H54 (cell line): ENCODE results near the gene UBE3B.
A peak's percentile ranks its signal among the peaks of the same experiment; 100 is the strongest.

Source experiments
- DNase-seq: peaks from one replicate; pipeline ENCODE4 v3.0.0; 2011; ENCODE audit warnings: low spot score, mixed read lengths; ENCODE audit not compliant: insufficient read length
- FAIRE-seq: peaks from 3 replicates; lab custom pipeline; 2011; peaks lifted over from hg19 to GRCh38; lab: Jason Lieb, UNC
- POLR2A ChIP-seq: IDR thresholded peaks from 2 replicates; pipeline ENCODE4 v1.6.1; 2011; ENCODE audit warnings: low read depth, mild to moderate bottlenecking, low read length

Gene UBE3B

GRCh38 chr12:109458771-109459208 is 18.6 kb upstream of the UBE3B start:
- no peak for FAIRE-seq
- no peak for DNase-seq
- no peak for TF ChIP-seq POLR2A

GRCh38 chr12:109459247-109459646 is 18.2 kb upstream of the UBE3B start:
- TF ChIP-seq POLR2A = no peak
- FAIRE-seq = no peak
- DNase-seq = no peak

GRCh38 chr12:109460538-109460937 is 16.9 kb upstream of the UBE3B start:
- no peak for TF ChIP-seq POLR2A
- FAIRE-seq = no peak
- DNase-seq = no peak

GRCh38 chr12:109461049-109461845 is 16.2 kb upstream of the UBE3B start:
- DNase-seq = peak; percentile 62
- TF ChIP-seq POLR2A = no peak

GRCh38 chr12:109461846-109462756 is 15.3 kb upstream of the UBE3B start:
- no peak for FAIRE-seq
- peak; percentile 69 for DNase-seq

More at GRCh38 chr12:109461049-109461845, 16.2 kb upstream of the UBE3B start:
- FAIRE-seq = no peak

GRCh38 chr12:109462868-109463692 is 14.4 kb upstream of the UBE3B start:
- DNase-seq (peak; percentile 79), FAIRE-seq (peak; percentile 68)
- TF ChIP-seq POLR2A = no peak

More at GRCh38 chr12:109461846-109462756, 15.3 kb upstream of the UBE3B start:
- TF ChIP-seq POLR2A = no peak

- no peak for DNase-seq
- no peak for FAIRE-seq
- no peak for TF ChIP-seq POLR2A
These were observed 13.7 kb upstream of the UBE3B start for GRCh38 chr12:109463756-109464155.

- DNase-seq (no peak), FAIRE-seq (no peak)
- TF ChIP-seq POLR2A = no peak
These were observed 12.6 kb upstream of the UBE3B start for GRCh38 chr12:109464642-109465351.

- no peak for TF ChIP-seq POLR2A
- FAIRE-seq = no peak
- no peak for DNase-seq
These were observed 11.1 kb upstream of the UBE3B start for GRCh38 chr12:109466305-109466704.

- TF ChIP-seq POLR2A = no peak
- DNase-seq = no peak
- no peak for FAIRE-seq
These were observed 10.6 kb upstream of the UBE3B start for GRCh38 chr12:109466821-109467220.

GRCh38 chr12:109467978-109468676 is 9.3 kb upstream of the UBE3B start:
- FAIRE-seq (no peak), DNase-seq (no peak)
- no peak for TF ChIP-seq POLR2A

GRCh38 chr12:109469517-109469916 is 7.9 kb upstream of the UBE3B start:
- FAIRE-seq (no peak), DNase-seq (no peak)
- TF ChIP-seq POLR2A = no peak
